ENCODE data around the gene AKNAD1.

DNA sequence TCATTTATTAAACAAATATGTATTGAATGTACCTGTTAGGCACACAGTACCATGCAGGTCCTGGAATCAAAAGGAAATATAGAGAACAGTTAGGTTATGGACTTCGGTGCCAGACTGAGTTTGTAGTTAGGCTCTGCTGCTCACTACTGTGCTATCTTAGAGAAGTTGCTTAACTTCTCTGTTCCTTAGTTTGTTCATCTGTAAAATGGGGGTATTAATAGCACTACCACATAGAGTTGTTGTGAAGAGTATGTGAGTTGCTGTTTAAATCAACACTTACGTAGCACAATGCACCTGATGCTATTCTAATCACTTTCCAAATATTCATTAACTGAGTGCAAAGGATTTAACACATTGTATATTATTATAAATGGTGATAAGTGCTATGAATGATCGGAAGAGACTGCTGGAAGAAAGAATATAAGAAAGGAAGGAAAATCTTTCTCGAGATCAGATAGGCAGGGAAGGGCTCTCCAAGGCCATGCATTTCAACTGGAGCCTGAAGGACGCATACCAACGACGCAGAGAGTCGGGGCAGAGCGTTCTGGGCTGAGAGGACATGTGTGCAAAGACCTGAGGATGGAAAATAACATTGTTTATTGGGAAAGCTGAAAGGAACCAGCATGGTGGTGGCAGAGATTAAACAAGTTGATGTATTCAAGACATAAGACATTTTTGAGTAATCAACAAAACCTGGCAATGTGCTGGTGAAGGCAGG lies 3.5 kb upstream of the AKNAD1 start:
- TF ChIP-seq, protein P1, sequence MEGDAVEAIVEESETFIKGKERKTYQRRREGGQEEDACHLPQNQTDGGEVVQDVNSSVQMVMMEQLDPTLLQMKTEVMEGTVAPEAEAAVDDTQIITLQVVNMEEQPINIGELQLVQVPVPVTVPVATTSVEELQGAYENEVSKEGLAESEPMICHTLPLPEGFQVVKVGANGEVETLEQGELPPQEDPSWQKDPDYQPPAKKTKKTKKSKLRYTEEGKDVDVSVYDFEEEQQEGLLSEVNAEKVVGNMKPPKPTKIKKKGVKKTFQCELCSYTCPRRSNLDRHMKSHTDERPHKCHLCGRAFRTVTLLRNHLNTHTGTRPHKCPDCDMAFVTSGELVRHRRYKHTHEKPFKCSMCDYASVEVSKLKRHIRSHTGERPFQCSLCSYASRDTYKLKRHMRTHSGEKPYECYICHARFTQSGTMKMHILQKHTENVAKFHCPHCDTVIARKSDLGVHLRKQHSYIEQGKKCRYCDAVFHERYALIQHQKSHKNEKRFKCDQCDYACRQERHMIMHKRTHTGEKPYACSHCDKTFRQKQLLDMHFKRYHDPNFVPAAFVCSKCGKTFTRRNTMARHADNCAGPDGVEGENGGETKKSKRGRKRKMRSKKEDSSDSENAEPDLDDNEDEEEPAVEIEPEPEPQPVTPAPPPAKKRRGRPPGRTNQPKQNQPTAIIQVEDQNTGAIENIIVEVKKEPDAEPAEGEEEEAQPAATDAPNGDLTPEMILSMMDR (CRISPR knock-in tag; IDR thresholded peaks at IDR 0.05) = no peak
- TF ChIP-seq SALL1 (CRISPR knock-in tag; IDR thresholded peaks at IDR 0.05) (no peak), NR2C2 (CRISPR knock-in tag; IDR thresholded peaks at IDR 0.05; ENCODE audit: borderline replicate concordance) (no peak), BCL6 (CRISPR knock-in tag; IDR thresholded peaks at IDR 0.05) (no peak), NFIC (IDR thresholded peaks at IDR 0.05; ENCODE audit: low read length) (no peak), CBX5 (CRISPR knock-in tag; IDR thresholded peaks at IDR 0.05; ENCODE audit: borderline replicate concordance) (no peak), ZNF431 (CRISPR knock-in tag; IDR thresholded peaks at IDR 0.05; ENCODE audit: borderline replicate concordance, low read depth) (no peak), ZKSCAN5 (CRISPR knock-in tag; IDR thresholded peaks at IDR 0.05) (no peak), ZBTB38 (CRISPR knock-in tag; IDR thresholded peaks at IDR 0.05) (no peak)
- TF ChIP-seq, protein P2, sequence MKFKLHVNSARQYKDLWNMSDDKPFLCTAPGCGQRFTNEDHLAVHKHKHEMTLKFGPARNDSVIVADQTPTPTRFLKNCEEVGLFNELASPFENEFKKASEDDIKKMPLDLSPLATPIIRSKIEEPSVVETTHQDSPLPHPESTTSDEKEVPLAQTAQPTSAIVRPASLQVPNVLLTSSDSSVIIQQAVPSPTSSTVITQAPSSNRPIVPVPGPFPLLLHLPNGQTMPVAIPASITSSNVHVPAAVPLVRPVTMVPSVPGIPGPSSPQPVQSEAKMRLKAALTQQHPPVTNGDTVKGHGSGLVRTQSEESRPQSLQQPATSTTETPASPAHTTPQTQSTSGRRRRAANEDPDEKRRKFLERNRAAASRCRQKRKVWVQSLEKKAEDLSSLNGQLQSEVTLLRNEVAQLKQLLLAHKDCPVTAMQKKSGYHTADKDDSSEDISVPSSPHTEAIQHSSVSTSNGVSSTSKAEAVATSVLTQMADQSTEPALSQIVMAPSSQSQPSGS (CRISPR knock-in tag; IDR thresholded peaks at IDR 0.05) = no peak
- TF ChIP-seq, protein P3, sequence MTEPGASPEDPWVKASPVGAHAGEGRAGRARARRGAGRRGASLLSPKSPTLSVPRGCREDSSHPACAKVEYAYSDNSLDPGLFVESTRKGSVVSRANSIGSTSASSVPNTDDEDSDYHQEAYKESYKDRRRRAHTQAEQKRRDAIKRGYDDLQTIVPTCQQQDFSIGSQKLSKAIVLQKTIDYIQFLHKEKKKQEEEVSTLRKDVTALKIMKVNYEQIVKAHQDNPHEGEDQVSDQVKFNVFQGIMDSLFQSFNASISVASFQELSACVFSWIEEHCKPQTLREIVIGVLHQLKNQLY (CRISPR knock-in tag; IDR thresholded peaks at IDR 0.05) = no peak
- TF ChIP-seq, protein P4, sequence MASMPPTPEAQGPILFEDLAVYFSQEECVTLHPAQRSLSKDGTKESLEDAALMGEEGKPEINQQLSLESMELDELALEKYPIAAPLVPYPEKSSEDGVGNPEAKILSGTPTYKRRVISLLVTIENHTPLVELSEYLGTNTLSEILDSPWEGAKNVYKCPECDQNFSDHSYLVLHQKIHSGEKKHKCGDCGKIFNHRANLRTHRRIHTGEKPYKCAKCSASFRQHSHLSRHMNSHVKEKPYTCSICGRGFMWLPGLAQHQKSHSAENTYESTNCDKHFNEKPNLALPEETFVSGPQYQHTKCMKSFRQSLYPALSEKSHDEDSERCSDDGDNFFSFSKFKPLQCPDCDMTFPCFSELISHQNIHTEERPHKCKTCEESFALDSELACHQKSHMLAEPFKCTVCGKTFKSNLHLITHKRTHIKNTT (CRISPR knock-in tag; IDR thresholded peaks at IDR 0.05) = no peak
- TF ChIP-seq, protein P5, sequence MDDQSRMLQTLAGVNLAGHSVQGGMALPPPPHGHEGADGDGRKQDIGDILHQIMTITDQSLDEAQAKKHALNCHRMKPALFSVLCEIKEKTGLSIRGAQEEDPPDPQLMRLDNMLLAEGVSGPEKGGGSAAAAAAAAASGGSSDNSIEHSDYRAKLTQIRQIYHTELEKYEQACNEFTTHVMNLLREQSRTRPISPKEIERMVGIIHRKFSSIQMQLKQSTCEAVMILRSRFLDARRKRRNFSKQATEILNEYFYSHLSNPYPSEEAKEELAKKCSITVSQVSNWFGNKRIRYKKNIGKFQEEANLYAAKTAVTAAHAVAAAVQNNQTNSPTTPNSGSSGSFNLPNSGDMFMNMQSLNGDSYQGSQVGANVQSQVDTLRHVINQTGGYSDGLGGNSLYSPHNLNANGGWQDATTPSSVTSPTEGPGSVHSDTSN (CRISPR knock-in tag; IDR thresholded peaks at IDR 0.05; ENCODE audit: borderline replicate concordance) = no peak
